ENCODE data around the gene PRPF38B.
"Not testable (repeated sequence)": the region's sequence is repeated elsewhere in the genome, so short reads cannot be mapped to it uniquely, and the experiment has no call there.

PRPF38B gene

GRCh38 chr1:108691942-108692723 is at the start of gene PRPF38B:
Gene PRPF38B (plus strand): TSS chr1:108692310. CDS start chr1:108692592, 282 bp downstream.
- DNase-seq: peak; percentile 95

- peak; percentile 45 for DNase-seq
These were observed 48.4 kb upstream of the PRPF38B start for GRCh38 chr1:108643492-108644335.

GRCh38 chr1:108644984-108645383 is 47.1 kb upstream of the PRPF38B start:
- peak; percentile 37 for DNase-seq

- no peak for DNase-seq
These were observed 46.4 kb upstream of the PRPF38B start for GRCh38 chr1:108645564-108646184.

GRCh38 chr1:108646265-108646647 is 45.9 kb upstream of the PRPF38B start:
- DNase-seq: no peak

GRCh38 chr1:108646648-108647269 is 45.4 kb upstream of the PRPF38B start:
- DNase-seq: peak; percentile 75

GRCh38 chr1:108653431-108654105 is 38.5 kb upstream of the PRPF38B start:
- no peak for DNase-seq

- DNase-seq: no peak
These were observed 34.6 kb upstream of the PRPF38B start for GRCh38 chr1:108657356-108658080.

- DNase-seq: peak; percentile 84
These were observed 31.0 kb upstream of the PRPF38B start, which contains the start of gene HENMT1 for GRCh38 chr1:108661030-108661609. Gene HENMT1 (minus strand): TSS chr1:108661093. CDS start chr1:108659884, 1,209 bp downstream.

GRCh38 chr1:108663074-108663473 is 29.0 kb upstream of the PRPF38B start:
- no peak for DNase-seq

- DNase-seq: no peak
These were observed 27.6 kb upstream of the PRPF38B start for GRCh38 chr1:108664481-108664880.

GRCh38 chr1:108665067-108665466 is 27.0 kb upstream of the PRPF38B start:
- DNase-seq: no peak

- no peak for DNase-seq
These were observed 26.3 kb upstream of the PRPF38B start for GRCh38 chr1:108665771-108666170.

GRCh38 chr1:108667422-108667821 is 24.7 kb upstream of the PRPF38B start:
- not testable (repeated sequence) for DNase-seq

- DNase-seq: no peak
These were observed 23.3 kb upstream of the PRPF38B start for GRCh38 chr1:108668777-108669176.

- no peak for DNase-seq
These were observed 22.4 kb upstream of the PRPF38B start for GRCh38 chr1:108669679-108670078.

- DNase-seq: no peak
These were observed 21.9 kb upstream of the PRPF38B start for GRCh38 chr1:108670131-108670773.

GRCh38 chr1:108671143-108671542 is 21.0 kb upstream of the PRPF38B start:
- no peak for DNase-seq

- DNase-seq: no peak
These were observed 13.4 kb upstream of the PRPF38B start for GRCh38 chr1:108678706-108679105.

GRCh38 chr1:108679586-108680213 is 12.4 kb upstream of the PRPF38B start:
- no peak for DNase-seq
